Measurements from ENCODE around the gene YIF1A.

Gene YIF1A

DNA sequence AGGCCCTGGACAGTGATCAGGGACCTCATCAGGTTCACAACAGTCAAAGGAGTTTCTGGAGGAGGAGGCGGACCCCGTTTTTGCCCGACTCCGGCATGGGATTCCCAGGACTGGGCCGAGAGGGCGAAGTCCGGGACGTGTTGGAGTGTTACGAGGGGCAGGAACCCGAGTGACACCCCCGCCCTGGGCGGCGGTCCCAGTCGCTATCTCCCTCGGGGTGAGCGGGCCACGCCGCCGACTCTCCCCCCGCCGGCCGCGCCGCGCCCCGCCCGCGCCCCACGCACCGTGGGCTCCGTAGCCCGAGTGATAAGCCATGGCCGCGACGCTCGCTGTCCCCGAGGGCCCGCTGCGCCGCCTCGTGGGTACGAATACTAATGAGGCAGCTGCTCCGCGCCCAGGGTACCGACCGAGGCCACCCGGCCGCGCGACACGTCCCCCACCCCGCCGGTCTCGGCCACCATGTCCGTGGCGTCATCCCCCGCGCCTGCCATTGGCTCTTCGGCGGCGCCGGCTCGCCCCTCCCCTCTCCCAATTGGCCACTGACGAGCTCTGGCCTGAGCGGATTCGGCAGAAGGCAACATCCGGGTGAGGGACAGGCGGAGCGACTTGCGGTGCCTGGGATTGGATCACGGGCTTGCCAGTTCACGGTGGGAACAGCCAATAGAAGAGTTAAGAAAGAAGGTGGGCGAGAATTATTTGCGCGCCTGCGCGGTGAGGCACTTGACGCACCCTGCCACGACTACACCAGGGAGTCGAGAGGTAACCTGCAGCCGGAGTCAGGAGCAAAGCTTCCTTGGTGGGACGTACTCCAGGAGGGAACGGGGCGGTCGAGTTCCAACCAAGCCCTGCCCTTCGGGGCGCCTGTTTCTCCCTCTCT, at the start of gene YIF1A:
TSS of gene YIF1A (minus strand) at position 473 of the 877 bp plus-strand sequence. CDS start at position 315, 158 bp downstream.
- DNase-seq (ENCODE audit: low read depth, low spot score), result peak; percentile 99

DNA sequence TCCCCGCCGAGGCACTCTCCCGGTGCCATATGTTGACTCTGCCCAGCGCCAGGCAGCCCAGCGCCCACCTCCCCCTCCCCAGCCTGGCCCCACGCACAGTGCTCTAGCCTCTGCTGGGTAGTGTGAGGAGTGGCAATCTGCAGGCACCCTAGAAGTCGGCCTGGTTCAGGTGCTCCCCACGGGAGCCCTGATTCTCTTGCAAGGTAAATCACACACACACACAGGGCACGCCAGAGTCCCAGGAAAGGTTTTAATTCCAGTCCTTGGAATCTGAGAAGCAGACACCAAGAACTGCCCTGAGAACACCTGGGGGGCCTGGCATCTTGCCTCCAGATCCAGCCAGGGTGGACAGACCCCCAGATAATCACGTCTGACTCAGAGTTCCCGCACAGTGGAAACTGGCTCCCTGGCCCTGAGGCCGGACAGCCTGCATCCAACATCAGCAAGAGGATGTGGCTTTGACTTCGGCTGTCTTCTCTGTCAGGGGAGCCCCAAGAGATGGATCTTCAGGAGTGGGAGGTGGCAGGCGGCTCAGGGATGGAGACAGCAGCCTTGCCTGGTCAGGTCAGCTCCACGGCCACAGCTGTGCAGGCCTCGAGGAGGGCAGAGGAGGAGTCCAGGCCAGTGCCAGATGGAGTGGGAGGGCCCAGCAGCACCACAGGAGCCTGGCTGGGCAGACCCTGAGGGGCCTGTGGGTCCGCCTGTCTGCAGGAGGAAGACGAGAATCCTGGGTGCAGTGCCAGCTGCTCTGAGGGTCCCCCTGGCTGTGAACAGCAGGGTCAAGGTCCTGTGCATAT, 48.4 kb upstream of the YIF1A start:
- DNase-seq (ENCODE audit: low read depth, low spot score), result no peak

- DNase-seq (ENCODE audit: low read depth, low spot score), result no peak
Observed at GRCh38 chr11:66336234-66337102, 47.5 kb upstream of the YIF1A start, which contains the start of gene RIN1. TSS of gene RIN1 (minus strand) at chr11:66336434. CDS start at chr11:66336402, 32 bp downstream.

GRCh38 chr11:66335531-66336233, 46.7 kb upstream of the YIF1A start:
- no peak for DNase-seq (ENCODE audit: low read depth, low spot score)

DNA sequence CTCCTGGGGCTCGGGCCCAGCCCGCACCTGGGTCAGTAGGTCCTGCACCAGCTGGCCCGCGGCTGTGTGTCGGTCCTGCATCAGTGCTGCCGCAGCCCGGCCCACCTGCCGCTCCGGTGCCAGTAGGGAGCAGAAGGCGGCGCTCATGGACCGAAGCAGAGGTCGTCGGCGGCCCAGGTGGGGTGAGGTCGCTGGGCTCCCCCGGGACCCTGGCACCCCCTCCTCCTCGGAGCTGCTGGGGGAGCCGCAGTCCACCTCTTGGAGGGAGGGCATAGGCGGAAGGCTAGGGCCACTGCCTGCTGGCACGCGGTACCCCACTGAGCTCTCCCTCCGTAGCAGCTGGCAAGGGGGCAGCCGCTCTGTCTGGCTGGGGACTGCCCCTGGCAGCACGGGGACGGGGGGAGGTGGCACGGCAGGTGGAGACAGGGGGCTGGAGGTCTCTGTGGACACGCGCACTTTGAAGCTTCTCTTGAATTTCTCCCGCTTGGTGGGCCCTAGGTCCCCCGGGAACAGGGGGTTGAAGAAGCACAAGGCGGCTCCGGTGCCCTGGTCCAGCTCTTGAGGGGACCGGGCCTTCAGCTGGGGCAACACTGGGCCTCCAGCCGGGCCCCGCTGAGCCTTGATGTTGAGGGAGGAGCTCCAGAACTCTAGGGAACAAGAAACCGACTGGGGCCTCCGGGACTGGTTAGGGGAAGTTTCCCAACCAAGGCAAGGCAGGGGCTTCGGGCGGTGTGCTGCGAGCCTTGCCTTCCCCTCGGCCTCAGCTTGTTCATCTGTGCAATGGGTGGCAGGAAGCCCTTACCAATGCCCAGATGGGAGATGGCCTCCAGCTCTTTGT, 45.9 kb upstream of the YIF1A start:
- no peak for DNase-seq (ENCODE audit: low read depth, low spot score)

DNA sequence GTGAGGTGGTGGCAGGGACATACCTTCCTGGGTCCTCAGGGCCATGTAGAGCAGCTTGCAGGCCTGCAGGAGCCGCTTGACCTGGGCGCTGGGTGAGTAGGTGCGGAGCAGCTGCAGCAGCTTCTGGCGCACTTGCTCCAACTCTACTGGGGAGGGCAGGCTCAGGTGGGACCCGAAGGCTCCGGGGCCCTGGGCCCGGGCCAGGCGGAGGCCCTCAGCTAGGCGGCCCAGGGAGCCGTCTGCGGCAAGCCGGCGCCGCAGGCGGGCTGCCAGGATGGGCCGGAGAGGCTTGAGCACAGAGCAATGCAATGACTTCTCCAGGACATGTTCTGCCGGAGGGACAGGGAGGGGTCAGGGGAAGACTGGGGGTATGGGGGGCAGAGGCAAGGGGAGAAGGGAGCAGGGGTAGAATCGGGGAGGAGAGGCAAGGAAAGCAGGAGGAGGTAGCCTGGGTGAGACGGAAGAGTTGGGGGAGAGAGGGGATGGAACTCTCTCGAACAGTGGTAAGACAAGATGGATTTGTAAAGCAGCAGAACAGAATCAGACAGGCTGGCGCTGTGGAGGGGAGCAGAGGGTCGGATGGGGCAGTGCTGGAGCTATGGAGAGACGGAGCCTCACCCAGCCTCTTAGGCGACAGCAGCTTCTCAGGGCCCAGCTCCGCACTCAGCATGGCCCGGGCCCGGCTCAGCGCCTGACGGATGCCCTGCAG, 45.1 kb upstream of the YIF1A start:
- no peak for DNase-seq (ENCODE audit: low read depth, low spot score)

DNA sequence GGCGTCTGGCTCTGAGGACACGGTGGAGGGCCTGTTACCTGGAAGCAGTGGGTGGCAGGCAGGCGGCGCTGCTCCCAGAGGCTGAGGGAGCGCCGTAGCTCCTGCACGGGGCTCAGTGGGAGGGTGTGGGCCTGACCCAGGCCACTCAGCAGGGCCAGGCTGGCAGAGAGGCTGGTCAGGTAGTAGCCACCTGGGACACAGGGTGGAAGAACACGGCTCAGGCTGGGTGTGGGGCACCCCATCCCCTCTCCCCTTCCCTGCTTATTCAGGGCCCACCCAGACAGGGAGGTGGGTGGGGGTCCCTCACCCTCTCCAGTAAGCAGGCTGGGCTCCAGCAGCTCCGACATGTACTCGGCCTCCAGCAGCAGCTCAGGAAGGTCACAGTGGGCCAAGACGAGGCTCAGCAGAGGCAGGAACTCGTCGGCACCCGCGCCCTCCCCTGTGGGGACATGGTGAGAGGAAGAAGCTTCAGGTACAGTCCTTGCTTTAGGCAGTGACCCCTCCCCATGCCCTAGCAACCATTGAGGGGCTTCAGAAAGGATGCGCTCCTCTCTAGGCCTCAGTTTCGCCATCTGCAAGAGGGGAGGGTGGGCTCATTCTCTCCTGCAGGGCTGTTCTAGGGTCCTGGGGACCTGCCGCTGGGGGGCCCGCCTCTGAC, 44.4 kb upstream of the YIF1A start:
- DNase-seq (ENCODE audit: low read depth, low spot score), result no peak

- DNase-seq (ENCODE audit: low read depth, low spot score), result no peak
Observed at GRCh38 chr11:66332371-66333219, 43.7 kb upstream of the YIF1A start.

GRCh38 chr11:66331542-66332370, 42.8 kb upstream of the YIF1A start:
- DNase-seq (ENCODE audit: low read depth, low spot score), result no peak

DNA sequence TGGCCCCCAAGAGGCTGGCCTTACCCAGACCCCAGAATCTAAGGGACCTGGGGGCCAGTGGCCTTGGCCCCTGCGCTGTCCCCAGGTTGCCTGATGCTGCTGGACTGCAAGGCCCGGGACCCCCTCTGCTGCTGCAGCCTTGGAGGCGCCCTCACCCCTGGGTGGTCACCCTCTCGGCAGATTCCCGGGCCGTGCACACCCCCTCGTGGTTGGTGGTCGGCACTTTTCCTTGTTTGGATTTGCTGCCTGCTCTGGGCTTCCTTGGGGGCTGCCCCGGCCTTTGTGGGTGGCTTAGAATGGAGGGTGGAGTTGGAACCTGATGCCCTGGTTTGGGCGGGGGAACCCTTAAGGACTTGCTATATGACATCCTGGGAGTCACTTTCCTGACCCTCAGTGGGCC, 42.0 kb upstream of the YIF1A start:
- DNase-seq (ENCODE audit: low read depth, low spot score), result no peak

DNA sequence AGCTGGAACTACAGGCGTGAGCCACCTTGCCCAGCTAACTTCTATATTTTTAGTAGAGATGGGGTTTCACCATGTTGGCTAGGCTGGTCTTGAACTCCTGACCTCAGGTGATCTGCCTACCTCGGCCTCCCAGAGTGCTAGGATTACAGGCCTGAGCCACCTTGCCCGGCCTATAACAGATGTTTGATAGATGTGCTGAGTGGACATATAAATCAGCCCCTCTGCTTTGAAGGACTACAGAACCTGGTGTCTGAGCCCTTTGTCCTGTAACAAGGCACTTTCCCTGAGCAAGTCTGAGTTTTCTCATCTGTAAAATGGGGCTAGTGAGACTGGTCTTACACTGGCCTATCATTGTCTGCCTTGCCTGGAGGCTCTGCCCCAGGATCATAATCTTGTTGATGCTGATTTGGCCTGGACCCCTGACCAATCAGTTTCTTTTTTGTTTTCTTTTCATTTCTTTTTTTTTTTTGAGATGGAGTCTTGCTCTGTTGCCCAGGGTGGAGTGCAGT, 40.3 kb upstream of the YIF1A start:
- no peak for DNase-seq (ENCODE audit: low read depth, low spot score)

DNA sequence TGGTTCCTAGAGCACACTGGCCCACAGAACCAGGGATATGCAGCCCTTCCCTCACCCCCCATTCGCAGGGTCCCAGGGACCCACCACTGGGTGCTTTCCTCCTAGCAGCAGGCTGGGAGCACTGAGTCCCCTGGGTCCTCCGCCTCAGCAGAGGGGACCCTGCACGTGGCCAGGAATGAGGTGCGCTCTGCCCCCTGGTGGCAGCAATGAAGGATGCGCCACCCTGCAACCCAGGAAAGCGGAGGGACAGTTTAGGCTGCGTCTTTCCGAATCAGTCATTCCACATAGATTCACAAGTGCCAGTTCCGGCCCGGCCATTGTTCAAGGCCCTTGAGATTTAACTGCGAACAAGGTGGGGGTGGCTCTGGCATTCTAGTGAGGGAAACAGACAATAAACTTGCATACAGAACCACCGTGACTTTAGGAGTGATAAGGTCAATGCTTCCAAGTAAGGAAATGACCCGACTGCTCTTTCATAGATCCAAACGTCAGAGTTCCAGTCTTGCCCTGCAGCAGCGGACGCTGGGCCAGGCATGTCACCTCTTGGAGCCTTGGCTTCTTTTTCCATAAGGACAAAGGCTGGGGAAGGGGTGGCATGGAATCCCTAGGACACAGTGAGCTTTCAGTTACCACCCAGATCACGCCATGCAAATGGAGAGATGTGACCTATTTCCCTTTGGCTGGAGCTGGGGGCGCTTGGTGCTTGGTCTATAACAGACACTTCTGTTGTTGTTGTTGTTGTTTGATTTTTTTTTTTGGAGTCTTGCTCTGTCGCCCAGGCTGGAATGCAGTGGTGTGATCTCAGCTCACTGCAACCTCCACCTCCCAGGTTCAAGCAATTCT, 39.6 kb upstream of the YIF1A start:
- DNase-seq (ENCODE audit: low read depth, low spot score), result no peak

DNA sequence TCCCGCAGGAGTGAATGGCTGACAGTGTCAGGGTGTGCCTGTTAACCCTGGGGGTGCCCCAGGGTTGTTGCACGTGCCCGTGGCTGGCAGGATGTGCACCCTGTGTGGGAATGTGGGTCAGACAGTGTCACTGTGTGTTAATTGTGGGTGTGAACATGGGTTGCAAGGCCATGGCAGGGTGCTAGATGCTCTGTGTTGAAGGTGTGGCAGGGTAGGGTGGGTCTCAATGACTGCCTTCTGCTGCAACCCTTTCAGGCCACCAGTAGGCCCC, 39.0 kb upstream of the YIF1A start:
- DNase-seq (ENCODE audit: low read depth, low spot score), result no peak

DNA sequence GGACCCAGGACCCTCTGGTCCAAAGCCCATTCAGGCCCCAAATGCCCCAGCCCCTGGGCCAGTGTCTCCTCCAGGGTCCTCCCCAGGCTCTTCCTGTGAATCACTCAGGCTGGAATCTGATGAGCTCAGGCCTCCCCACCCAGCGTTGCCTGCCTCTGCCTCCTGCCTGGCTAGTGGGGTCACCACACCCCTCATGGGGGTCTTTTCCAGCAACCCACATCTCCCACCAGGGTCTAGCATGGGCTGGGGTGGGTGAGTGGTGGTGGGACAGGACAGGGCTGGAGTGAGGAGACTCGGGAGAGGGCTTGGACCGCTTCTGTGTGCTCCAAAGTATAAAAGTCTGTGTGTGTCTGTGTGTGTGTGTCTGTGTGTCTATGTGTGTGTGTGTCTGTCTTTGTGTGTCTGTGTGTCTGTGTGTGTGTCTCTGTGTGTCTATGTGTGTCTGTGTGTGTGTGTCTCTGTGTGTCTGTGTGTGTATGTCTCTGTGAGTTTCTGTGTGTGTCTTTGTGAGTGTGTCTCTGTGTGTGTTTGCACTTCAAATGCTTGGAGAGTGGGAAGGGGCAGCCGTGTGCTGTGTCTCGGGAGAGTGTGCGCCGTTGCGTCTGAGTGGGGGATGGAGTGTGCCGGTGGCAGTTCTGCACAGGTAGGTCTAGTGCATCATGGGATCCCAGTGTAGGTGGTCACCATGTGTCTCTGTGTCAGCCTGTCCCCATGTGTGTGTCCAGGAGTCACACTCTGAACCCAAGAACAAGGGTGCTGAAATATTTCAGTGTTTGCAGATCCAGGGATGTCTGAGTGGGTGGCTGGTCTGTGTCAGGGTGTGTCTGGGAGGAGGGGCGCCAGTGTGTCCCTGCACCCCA, 38.5 kb upstream of the YIF1A start:
- DNase-seq (ENCODE audit: low read depth, low spot score), result no peak
